ENCODE measurements around the gene REP15.

DNA sequence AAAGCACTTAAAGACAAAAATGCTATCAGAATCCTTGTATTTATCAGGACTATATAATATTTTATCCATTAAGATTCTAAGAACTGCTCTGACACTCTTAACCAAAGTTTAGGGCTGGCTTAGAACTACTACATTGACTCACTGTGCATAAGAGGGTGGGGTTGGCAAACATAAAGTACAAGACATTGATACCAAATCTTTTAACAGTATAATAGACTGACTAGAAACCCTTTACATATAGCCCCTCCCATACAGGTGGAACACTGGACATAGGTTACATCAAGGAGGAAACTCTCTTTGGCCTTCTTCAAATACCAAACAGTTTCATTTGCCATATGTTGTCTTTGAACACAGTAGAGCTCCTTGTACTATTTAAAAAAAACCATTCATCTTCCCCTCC is 15.6 kb upstream of the REP15 start:
- TF ChIP-seq SP1 (IDR thresholded peaks at IDR 0.05) = no peak
- no peak for TF ChIP-seq CTCF (IDR thresholded peaks at IDR 0.05; ENCODE audit: low read depth, low read length, missing input control)

Data from liver (tissue), 3 donors.